GM18907 (cell line): Measurements from ENCODE around the gene PUM2.

Experiments
- ATAC-seq: cut with Tn5 transposase; IDR thresholded peaks from one replicate; pipeline ENCODE4 v1.9.1; 2021; ENCODE audit warnings: mild to moderate bottlenecking, moderate library complexity; ENCODE audit not compliant: unreplicated experiment

The PUM2 gene

GRCh38 chr2:20207051-20207450, 143.6 kb downstream of the PUM2 start:
- ATAC-seq, result peak; percentile 45

- ATAC-seq, result no peak
Observed at GRCh38 chr2:20205915-20206524, 144.6 kb downstream of the PUM2 start.

- ATAC-seq, result no peak
Observed at GRCh38 chr2:20205069-20205468, 145.6 kb downstream of the PUM2 start.

DNA sequence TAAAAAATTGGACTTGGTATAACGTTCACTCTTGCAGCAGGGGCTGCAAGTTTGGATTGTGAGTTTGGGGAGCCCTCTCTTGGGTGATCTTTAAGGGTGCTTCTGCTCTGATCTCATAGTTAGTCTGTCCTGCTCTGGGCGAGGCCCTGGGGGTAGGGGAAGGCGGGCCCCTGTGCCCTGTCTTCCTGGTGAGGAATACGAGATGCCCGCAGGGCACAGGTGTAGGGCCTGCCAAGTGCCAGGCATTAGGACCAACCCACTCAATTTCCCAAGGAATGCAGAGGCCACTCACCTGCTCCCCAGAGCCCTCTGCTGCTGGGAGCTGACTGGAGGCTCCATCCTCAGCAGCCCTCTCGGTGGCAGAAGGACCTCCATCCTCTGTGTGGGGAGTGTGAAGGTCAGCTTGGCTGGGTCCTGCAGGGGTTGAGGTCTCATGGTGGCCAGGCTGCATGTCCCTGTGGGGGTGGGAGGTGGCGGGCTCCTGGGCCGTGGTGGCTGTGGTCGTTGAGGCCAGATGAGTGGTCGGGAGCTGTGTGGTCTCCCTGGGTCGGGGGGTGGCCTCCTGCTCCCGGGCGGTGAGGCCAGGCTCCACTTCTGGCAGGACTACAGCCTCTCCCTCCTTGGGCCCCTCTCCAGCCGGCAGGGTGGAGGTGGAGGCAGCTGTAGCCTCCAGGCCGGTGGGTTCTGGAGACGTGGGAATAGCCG, 147.0 kb downstream of the PUM2 start:
- no peak for ATAC-seq

DNA sequence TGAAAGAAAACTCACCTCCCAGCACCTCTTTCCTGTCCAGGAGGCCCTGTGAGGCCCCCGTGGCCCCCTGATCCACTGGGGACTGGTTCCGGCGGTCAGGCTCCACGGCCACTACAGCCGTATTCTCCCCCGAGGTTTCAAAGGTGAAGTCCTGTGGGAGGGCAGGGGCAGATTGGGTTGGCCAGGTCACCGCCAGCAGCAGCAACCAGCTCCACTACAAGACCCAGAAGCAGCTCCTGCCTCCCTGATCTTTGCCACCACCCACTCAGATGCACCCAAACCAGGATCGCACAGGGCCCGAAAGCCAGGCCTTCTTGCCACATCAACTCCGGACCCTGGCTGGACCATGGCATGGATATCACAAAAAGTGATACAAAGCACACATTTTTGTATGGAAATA, 147.6 kb downstream of the PUM2 start:
- no peak for ATAC-seq

- no peak for ATAC-seq
Observed at GRCh38 chr2:20201671-20202070, 149.0 kb downstream of the PUM2 start.

DNA sequence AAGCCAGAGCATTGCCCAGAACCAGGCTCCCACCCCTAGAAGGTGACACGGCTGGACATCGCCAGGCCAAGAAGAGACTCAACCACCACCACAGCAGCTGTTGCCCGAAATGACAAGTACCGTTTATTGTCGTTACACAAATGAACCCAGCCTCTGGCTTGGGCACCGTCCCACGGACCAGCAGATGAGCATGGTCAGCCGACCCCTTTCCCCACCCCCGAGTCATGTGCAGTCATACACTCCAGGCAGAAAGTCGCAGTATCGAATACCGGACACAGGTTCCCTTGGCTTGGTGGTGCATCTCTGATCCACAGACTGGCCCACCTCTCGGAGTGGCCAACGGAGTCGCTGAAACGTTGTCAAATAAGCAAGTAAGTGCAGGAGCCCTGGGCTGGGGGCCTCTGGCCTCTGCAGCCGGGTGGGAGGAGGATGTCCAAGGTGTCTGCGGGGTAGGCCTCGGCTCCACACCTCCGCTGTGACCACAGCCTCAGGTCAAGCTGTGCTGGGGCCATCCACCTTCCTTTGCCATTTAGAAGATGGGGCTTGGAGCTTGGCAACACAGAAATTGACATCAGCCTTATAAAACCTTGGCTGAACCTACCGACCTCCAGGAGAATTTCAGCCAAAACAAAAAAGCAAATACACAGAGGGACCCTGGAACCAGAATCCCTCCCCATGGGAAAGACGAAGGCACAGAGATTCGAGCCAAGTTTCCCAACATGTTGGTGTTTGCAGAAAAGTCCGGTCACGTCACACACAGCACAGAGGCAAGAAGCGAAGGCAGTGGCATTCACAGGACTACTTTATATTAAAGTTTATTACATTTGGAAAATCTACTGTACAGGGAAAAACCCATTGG, 149.7 kb downstream of the PUM2 start:
- no peak for ATAC-seq

- no peak for ATAC-seq
Observed at GRCh38 chr2:20199633-20200270, 150.9 kb downstream of the PUM2 start.

- ATAC-seq, result no peak
Observed at GRCh38 chr2:20198796-20199632, 151.6 kb downstream of the PUM2 start.
